Stimulated activated CD4-positive, alpha-beta T cell treated with anti-CD3 and anti-CD28 coated beads, Interleukin-1b, Interleukin-23, amount 100 ng/mL, for 1 hour (primary cell): ENCODE measurements around the gene TNNI3K.

ENCODE experiments used
- DNase-seq, 2 donors: peaks; one replicate each; pipeline ENCODE4 v3.0.0-alpha.2; 2020; ENCODE audit warnings: low read depth in 2 of 2

The TNNI3K gene

GRCh38 chr1:74392840-74393239, 157.7 kb downstream of the TNNI3K start:
- DNase-seq, result no peak

- no peak for DNase-seq
These were observed 160.4 kb downstream of the TNNI3K start for GRCh38 chr1:74395571-74395970.

- no peak for DNase-seq
These were observed 161.3 kb downstream of the TNNI3K start for GRCh38 chr1:74396462-74396861.

- DNase-seq, result no peak
These were observed 161.7 kb downstream of the TNNI3K start for GRCh38 chr1:74396933-74397332.

- no peak for DNase-seq
These were observed 164.1 kb downstream of the TNNI3K start for GRCh38 chr1:74399249-74399648.

DNA sequence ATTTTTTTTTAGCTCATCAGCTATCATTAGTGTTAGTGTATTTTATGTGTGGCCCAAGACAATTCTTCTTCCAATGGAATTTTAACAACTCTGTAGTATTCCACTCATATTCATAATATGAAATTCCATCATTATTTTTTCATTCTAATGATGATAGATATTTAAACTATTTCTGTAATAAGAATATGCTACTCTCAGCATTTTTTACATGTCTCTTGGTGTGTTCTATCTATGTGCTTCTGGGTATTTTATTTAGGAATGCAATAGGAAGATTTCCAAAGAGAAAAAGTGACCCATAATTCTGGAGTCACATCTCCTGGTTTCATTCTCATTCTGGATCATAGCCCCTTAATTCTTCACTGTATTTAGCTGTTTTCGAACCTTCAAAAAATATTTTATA, 167.7 kb downstream of the TNNI3K start:
- DNase-seq, result no peak

GRCh38 chr1:74403606-74404005, 168.4 kb downstream of the TNNI3K start:
- DNase-seq, result no peak

DNA sequence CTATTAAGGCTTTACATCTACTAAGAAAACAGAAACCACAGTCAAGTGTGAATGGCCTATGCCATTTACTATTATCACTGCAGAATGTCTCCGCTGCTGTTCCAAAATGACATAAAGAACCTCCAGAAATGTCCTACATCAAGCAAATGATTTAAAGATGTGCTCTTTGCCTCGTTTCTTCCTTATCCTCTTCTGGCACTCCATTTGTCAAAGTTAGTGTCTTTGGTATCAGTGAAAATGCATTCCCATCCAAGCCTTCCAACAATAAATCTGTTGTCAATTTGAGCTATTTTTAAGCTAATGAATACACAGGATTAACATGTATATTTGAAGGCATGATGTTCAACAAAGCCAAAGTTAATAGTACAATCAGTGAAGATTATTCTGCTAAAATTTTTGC, 171.6 kb downstream of the TNNI3K start:
- DNase-seq, result no peak

GRCh38 chr1:74407902-74408301, 172.7 kb downstream of the TNNI3K start:
- no peak for DNase-seq

GRCh38 chr1:74412244-74412643, 177.1 kb downstream of the TNNI3K start:
- no peak for DNase-seq

GRCh38 chr1:74415935-74416334, 180.7 kb downstream of the TNNI3K start:
- DNase-seq, result no peak

- DNase-seq, result no peak
These were observed 184.4 kb downstream of the TNNI3K start for GRCh38 chr1:74419611-74420010.

DNA sequence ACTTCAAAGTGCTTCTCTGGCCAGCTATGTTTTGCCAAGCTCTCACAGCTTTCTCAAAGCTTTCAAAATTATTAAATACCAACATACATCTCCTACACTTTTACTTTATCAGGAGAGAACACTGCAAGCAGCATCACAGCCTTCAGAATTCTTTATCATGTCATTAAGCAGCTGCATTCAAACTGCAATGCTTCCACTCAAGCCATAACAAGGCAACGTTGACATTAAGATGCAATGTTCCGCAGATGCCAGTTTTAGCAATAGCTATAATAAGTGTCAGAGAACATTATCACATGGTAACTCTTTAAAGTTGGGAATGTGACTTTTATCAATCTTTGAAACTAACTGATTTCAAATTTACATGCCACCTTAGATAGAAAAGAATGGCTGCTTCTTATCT, 185.3 kb downstream of the TNNI3K start:
- no peak for DNase-seq

GRCh38 chr1:74422421-74423292, 187.5 kb downstream of the TNNI3K start:
- DNase-seq, result no peak

DNA sequence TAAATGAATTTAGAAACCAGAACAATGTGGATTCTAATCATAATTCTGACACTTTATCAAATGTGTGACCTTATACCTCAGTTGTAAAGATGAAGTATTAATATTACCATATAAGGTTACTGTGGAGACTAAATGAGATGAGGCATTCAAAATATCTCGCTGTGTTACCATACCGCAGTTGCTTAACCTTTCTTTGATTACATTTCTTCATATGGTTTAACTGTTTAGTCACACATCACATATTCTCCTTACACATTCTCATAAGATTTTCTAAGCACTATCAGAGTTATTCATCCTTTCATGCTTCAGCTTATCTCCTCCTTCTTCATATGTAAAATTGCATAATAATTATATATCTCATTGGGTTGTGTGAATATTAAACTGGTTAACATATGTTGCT, 188.3 kb downstream of the TNNI3K start:
- no peak for DNase-seq

GRCh38 chr1:74425676-74426075, 190.5 kb downstream of the TNNI3K start:
- DNase-seq, result no peak

- DNase-seq, result no peak
These were observed 191.2 kb downstream of the TNNI3K start for GRCh38 chr1:74426208-74426937.

GRCh38 chr1:74427681-74428080, 192.5 kb downstream of the TNNI3K start:
- DNase-seq, result no peak

GRCh38 chr1:74429580-74429979, 194.4 kb downstream of the TNNI3K start:
- DNase-seq, result no peak

DNA sequence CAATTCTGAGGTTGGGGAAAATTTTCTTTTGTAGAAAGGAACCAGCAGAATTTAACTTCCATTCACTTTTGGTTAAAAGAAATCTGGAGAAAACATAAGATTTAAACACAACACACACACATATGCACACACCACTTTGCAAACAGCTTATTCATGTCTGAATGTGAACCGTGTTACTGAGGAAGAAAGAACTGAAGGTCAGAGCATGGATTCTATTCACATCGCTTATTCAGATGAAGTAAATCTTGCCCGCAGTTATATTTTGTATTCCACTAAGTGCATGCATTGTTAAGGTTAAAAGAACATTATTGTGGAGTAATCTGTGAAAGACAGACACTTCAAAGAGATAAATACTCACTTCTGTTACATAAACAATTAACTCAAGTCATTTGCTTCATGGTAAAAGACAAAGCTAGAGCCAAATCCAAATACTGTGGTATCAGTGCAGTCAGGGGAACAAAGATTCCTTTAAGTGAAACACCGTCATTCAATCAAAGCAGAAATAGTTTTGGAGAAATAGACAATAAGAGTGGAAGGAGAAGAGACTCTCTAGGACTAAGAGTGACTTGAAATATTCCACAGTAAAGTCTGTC, 195.3 kb downstream of the TNNI3K start:
- no peak for DNase-seq

- no peak for DNase-seq
These were observed 196.3 kb downstream of the TNNI3K start for GRCh38 chr1:74431531-74431930.

DNA sequence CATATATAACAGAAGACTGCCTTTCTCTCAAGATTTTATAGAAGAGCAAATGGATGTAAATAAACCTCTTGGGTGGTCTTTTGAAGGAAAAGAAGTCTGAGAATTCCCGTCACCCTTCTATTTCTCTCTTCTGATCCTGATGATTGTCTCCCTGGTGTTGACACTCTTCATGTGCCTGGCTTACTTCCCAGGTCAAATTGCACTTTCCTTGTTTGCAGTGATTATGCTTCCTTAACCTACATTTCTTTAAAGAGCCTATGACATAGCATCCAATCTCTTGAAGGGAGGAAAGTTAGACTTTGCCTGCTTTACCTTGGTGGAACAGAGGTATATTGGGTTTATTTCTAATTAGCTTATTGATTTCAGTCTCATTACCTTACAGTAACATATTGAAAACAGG, 197.1 kb downstream of the TNNI3K start:
- DNase-seq, result no peak

GRCh38 chr1:74434321-74434720, 199.1 kb downstream of the TNNI3K start:
- no peak for DNase-seq
